NCI-H2196 treated with DMSO at 0.1 percent for 48 hours (cell line): ENCODE measurements around the gene AMBP.

Experiments used
- DNase-seq: peaks from one replicate; lab custom pipeline; 2025; ENCODE audit not compliant: unreplicated experiment; lab: John Stamatoyannopoulos, UW

Gene AMBP

DNA sequence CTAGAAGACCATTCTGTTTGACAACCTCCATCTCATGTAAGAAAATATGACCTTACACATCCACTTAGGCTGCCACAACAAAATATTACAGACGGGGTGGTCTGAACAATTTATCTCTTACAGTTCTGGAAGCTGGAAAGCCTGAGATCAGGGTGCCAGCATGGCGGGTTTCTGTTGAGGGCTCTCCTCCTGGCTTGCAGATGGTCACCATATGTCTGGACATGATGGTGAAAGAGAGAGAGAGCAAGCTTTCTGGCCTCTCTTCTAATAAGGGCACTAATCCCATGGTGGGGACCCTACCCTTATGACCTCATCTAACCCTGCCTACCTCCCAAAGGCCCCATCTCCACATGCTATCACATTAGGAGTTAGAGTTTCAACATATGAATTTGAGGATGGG lies 66.0 kb downstream of the AMBP start:
- no peak for DNase-seq

GRCh38 chr9:114011313-114011712 lies 66.8 kb downstream of the AMBP start:
- no peak for DNase-seq
